ENCODE data around the gene SRSF4.

SRSF4 gene

GRCh38 chr1:29211086-29212030, 29.7 kb upstream of the SRSF4 start:
- Histone ChIP-seq H3K27ac (ENCODE audit: low read length) (no peak overlapping the region), H3K36me3 (replicated peaks; ENCODE audit: insufficient read depth, low read length) (no peaks in the 10 kb centered on the region), H3K9me2 (replicated peaks; ENCODE audit: insufficient read depth, low read length) (no peaks in the 10 kb centered on the region), H3K9ac (ENCODE audit: low read length) (no peak overlapping the region), H4K20me1 (ENCODE audit: insufficient read depth, low read length) (no peaks in the 10 kb centered on the region), H3F3A (ENCODE audit: insufficient read depth, low read length) (no peaks in the 10 kb centered on the region), H3K9me3 (replicated peaks; ENCODE audit: insufficient read depth, low read length) (no peaks in the 10 kb centered on the region), H3K4me1 (ENCODE audit: low read length) (no peaks in the 10 kb centered on the region), H3K4me2 (ENCODE audit: low read depth, low read length) (no peak overlapping the region), H2AFZ (ENCODE audit: low read length) (no peak overlapping the region), H3K79me2 (ENCODE audit: low read length) (no peaks in the 10 kb centered on the region), H3K4me3 (ENCODE audit: low read length) (no peak overlapping the region), H3K27me3 (replicated peaks; ENCODE audit: insufficient read depth, low read length) (no peaks in the 10 kb centered on the region)
- no peak for DNase-seq
- TF ChIP-seq CTCF (IDR thresholded peaks at IDR 0.05; ENCODE audit: low read length): no peak
- no peak for TF ChIP-seq EZH2 (optimal IDR thresholded peaks at IDR 0.05; ENCODE audit: low read depth, low read length)
- TF ChIP-seq EZH2phosphoT487 (IDR thresholded peaks at IDR 0.05; ENCODE audit: low read length): no peak

- Histone ChIP-seq H3K4me1 (ENCODE audit: low read length) (no peaks in the 10 kb centered on the region), H2AFZ (ENCODE audit: low read length) (no peak overlapping the region), H3K9me2 (replicated peaks; ENCODE audit: insufficient read depth, low read length) (no peaks in the 10 kb centered on the region), H3K27me3 (replicated peaks; ENCODE audit: insufficient read depth, low read length) (no peaks in the 10 kb centered on the region), H3K36me3 (replicated peaks; ENCODE audit: insufficient read depth, low read length) (no peaks in the 10 kb centered on the region), H3K9me3 (replicated peaks; ENCODE audit: insufficient read depth, low read length) (no peaks in the 10 kb centered on the region), H3K79me2 (ENCODE audit: low read length) (no peaks in the 10 kb centered on the region), H3F3A (ENCODE audit: insufficient read depth, low read length) (no peaks in the 10 kb centered on the region), H3K4me2 (ENCODE audit: low read depth, low read length) (no peak overlapping the region), H4K20me1 (ENCODE audit: insufficient read depth, low read length) (no peaks in the 10 kb centered on the region), H3K4me3 (ENCODE audit: low read length) (no peak overlapping the region), H3K9ac (ENCODE audit: low read length) (no peak overlapping the region), H3K27ac (ENCODE audit: low read length) (no peak overlapping the region)
- TF ChIP-seq EZH2 (optimal IDR thresholded peaks at IDR 0.05; ENCODE audit: low read depth, low read length): no peak
- TF ChIP-seq EZH2phosphoT487 (IDR thresholded peaks at IDR 0.05; ENCODE audit: low read length): no peak
- DNase-seq: no peak
These were observed 28.8 kb upstream of the SRSF4 start for GRCh38 chr1:29210278-29211085.

GRCh38 chr1:29209173-29209572, 27.5 kb upstream of the SRSF4 start:
- Histone ChIP-seq H4K20me1 (ENCODE audit: insufficient read depth, low read length) (no peaks in the 10 kb centered on the region), H3K4me3 (ENCODE audit: low read length) (no peak overlapping the region), H3K4me1 (ENCODE audit: low read length) (no peaks in the 10 kb centered on the region), H3K9me3 (replicated peaks; ENCODE audit: insufficient read depth, low read length) (no peaks in the 10 kb centered on the region), H3K9ac (ENCODE audit: low read length) (no peak overlapping the region), H3K27ac (ENCODE audit: low read length) (no peak overlapping the region), H3K36me3 (replicated peaks; ENCODE audit: insufficient read depth, low read length) (no peaks in the 10 kb centered on the region), H3K79me2 (ENCODE audit: low read length) (no peaks in the 10 kb centered on the region), H3K4me2 (ENCODE audit: low read depth, low read length) (no peak overlapping the region), H3K27me3 (replicated peaks; ENCODE audit: insufficient read depth, low read length) (no peaks in the 10 kb centered on the region), H3F3A (ENCODE audit: insufficient read depth, low read length) (no peaks in the 10 kb centered on the region), H2AFZ (ENCODE audit: low read length) (no peak overlapping the region), H3K9me2 (replicated peaks; ENCODE audit: insufficient read depth, low read length) (no peaks in the 10 kb centered on the region)
- no peak for DNase-seq
- TF ChIP-seq CTCF (IDR thresholded peaks at IDR 0.05; ENCODE audit: low read length): no peak
- no peak for TF ChIP-seq EZH2phosphoT487 (IDR thresholded peaks at IDR 0.05; ENCODE audit: low read length)
- TF ChIP-seq EZH2 (optimal IDR thresholded peaks at IDR 0.05; ENCODE audit: low read depth, low read length): no peak

All from MM.1S (cell line).